ENCODE measurements around the gene IGFBP1. TPM values are rescaled to one million over a fixed set of nuclear protein-coding genes. Genes with fewer than 3 reads are reported as not detected.

Gene IGFBP1
- total and polyA plus RNA-seq, 7 donors, result not detected

GRCh38 chr7:45881759-45882464 lies 6.4 kb upstream of the IGFBP1 start:
- Histone ChIP-seq H3K27me3 (peaks cover 0 to 13% (median 0%) of the 10 kb centered on the region in 3 donors), H3K4me1 (no peaks in the 10 kb centered on the region), H3K27ac (no peak overlapping the region), H3K9me3 (peaks cover 0 to 5% (median 2%) of the 10 kb centered on the region in 4 donors), H3K36me3 (no peaks in the 10 kb centered on the region), H3K4me3 (no peak overlapping the region)
- TF ChIP-seq POLR2A (IDR thresholded peaks at IDR 0.05), result no peak
- TF ChIP-seq POLR2AphosphoS5 (IDR thresholded peaks at IDR 0.05), result no peak
- no peak for TF ChIP-seq CTCF (IDR thresholded peaks at IDR 0.05)
- no peak for TF ChIP-seq EP300 (IDR thresholded peaks at IDR 0.05)
- DNase-seq, result no peak
- intact Hi-C loops (cut with DNase I), result no loop called here
- 53 to 74% methylated on average over 12 of the region's 12 CpGs for WGBS, 2 donors

GRCh38 chr7:45882465-45882810 lies 5.8 kb upstream of the IGFBP1 start:
- intact Hi-C loops (cut with DNase I), result no loop called here
- no peak for DNase-seq
- no peaks in the 10 kb centered on the region for H3K4me1 ChIP-seq
- peaks cover 0 to 19% (median 3%) of the 10 kb centered on the region in 3 donors for H3K27me3 ChIP-seq
- peaks cover 0 to 5% (median 2%) of the 10 kb centered on the region in 4 donors for H3K9me3 ChIP-seq
- no peaks in the 10 kb centered on the region for H3K36me3 ChIP-seq
- no peak overlapping the region for H3K4me3 ChIP-seq
- 73 to 76% methylated on average over 5 of the region's 5 CpGs for WGBS, 2 donors
- TF ChIP-seq POLR2AphosphoS5 (IDR thresholded peaks at IDR 0.05) (no peak), CTCF (IDR thresholded peaks at IDR 0.05) (no peak), POLR2A (IDR thresholded peaks at IDR 0.05) (no peak), EP300 (IDR thresholded peaks at IDR 0.05) (no peak)
- no peak overlapping the region for H3K27ac ChIP-seq

- Histone ChIP-seq H3K27me3 (peaks cover 5 to 36% (median 20%) of the 10 kb centered on the region in 3 donors), H3K27ac (no peak overlapping the region), H3K4me1 (peaks cover 0 to 11% (median 9%) of the 10 kb centered on the region in 4 donors), H3K4me3 (no peak overlapping the region), H3K36me3 (no peaks in the 10 kb centered on the region), H3K9me3 (no peaks in the 10 kb centered on the region)
- DNase-seq, result no peak
- 85 to 87% methylated on average over 4 of the region's 4 CpGs for WGBS, 2 donors
- TF ChIP-seq CTCF (IDR thresholded peaks at IDR 0.05) (no peak), EP300 (IDR thresholded peaks at IDR 0.05) (no peak), POLR2AphosphoS5 (IDR thresholded peaks at IDR 0.05) (no peak), POLR2A (IDR thresholded peaks at IDR 0.05) (no peak)
- intact Hi-C loops (cut with DNase I), result no loop called here
These were observed 4.2 kb upstream of the IGFBP1 start for GRCh38 chr7:45884136-45884535.

- intact Hi-C loops (cut with DNase I), result no loop called here
- H3K9me3 ChIP-seq, result no peaks in the 10 kb centered on the region
- no peak for DNase-seq
- peaks cover 0 to 11% (median 9%) of the 10 kb centered on the region in 4 donors for H3K4me1 ChIP-seq
- H3K36me3 ChIP-seq, result no peaks in the 10 kb centered on the region
- TF ChIP-seq POLR2A (IDR thresholded peaks at IDR 0.05) (no peak), EP300 (IDR thresholded peaks at IDR 0.05) (no peak), CTCF (IDR thresholded peaks at IDR 0.05) (no peak), POLR2AphosphoS5 (IDR thresholded peaks at IDR 0.05) (no peak)
- H3K27me3 ChIP-seq, result peaks cover 8 to 47% (median 31%) of the 10 kb centered on the region in 3 donors
- no peak overlapping the region for H3K4me3 ChIP-seq
- 53 to 72% methylated on average over 7 of the region's 7 CpGs for WGBS, 2 donors
- no peak overlapping the region for H3K27ac ChIP-seq
These were observed 2.9 kb upstream of the IGFBP1 start for GRCh38 chr7:45885264-45885882.
